ENCODE results near the gene DOCK8.
"Not testable (repeated sequence)": the region's sequence is repeated elsewhere in the genome, so short reads cannot be mapped to it uniquely, and the experiment has no call there.

The DOCK8 gene

GRCh38 chr9:366620-367019, 152.0 kb downstream of the DOCK8 start:
- DNase-seq (ENCODE audit: low read depth) = no peak

GRCh38 chr9:370086-370485, 155.4 kb downstream of the DOCK8 start:
- DNase-seq (ENCODE audit: low read depth) = no peak

GRCh38 chr9:371349-371748, 156.7 kb downstream of the DOCK8 start:
- no peak for DNase-seq (ENCODE audit: low read depth)

GRCh38 chr9:372128-372527, 157.5 kb downstream of the DOCK8 start:
- DNase-seq (ENCODE audit: low read depth) = no peak

- no peak for DNase-seq (ENCODE audit: low read depth)
Observed at GRCh38 chr9:373759-374206, 159.1 kb downstream of the DOCK8 start.

- DNase-seq (ENCODE audit: low read depth) = no peak
Observed at GRCh38 chr9:374736-375135, 160.1 kb downstream of the DOCK8 start.

GRCh38 chr9:376115-376514, 161.4 kb downstream of the DOCK8 start:
- DNase-seq (ENCODE audit: low read depth) = no peak

GRCh38 chr9:378263-378662, 163.6 kb downstream of the DOCK8 start:
- no peak for DNase-seq (ENCODE audit: low read depth)

GRCh38 chr9:382383-382782, 167.7 kb downstream of the DOCK8 start:
- no peak for DNase-seq (ENCODE audit: low read depth)

GRCh38 chr9:385818-386398, 171.2 kb downstream of the DOCK8 start:
- DNase-seq (ENCODE audit: low read depth) = peak; percentile 51

- DNase-seq (ENCODE audit: low read depth) = no peak
Observed at GRCh38 chr9:389159-389558, 174.5 kb downstream of the DOCK8 start.

- DNase-seq (ENCODE audit: low read depth) = peak; percentile 5
Observed at GRCh38 chr9:389758-390157, 175.1 kb downstream of the DOCK8 start.

GRCh38 chr9:392077-392804, 177.6 kb downstream of the DOCK8 start:
- DNase-seq (ENCODE audit: low read depth) = no peak

- DNase-seq (ENCODE audit: low read depth) = no peak
Observed at GRCh38 chr9:394347-395052, 179.8 kb downstream of the DOCK8 start.

GRCh38 chr9:396396-396795, 181.7 kb downstream of the DOCK8 start:
- no peak for DNase-seq (ENCODE audit: low read depth)

- no peak for DNase-seq (ENCODE audit: low read depth)
Observed at GRCh38 chr9:398085-398484, 183.4 kb downstream of the DOCK8 start.

GRCh38 chr9:401223-401622, 186.6 kb downstream of the DOCK8 start:
- DNase-seq (ENCODE audit: low read depth) = no peak

GRCh38 chr9:404234-404633, 189.6 kb downstream of the DOCK8 start:
- DNase-seq (ENCODE audit: low read depth) = no peak

- no peak for DNase-seq (ENCODE audit: low read depth)
Observed at GRCh38 chr9:405341-405740, 190.7 kb downstream of the DOCK8 start.

GRCh38 chr9:406886-407654, 192.4 kb downstream of the DOCK8 start:
- no peak for DNase-seq (ENCODE audit: low read depth)

- not testable (repeated sequence) for DNase-seq (ENCODE audit: low read depth)
Observed at GRCh38 chr9:409655-410054, 195.0 kb downstream of the DOCK8 start.

GRCh38 chr9:414595-414994, 199.9 kb downstream of the DOCK8 start:
- no peak for DNase-seq (ENCODE audit: low read depth)
